Lung (tissue), 12 donors: ENCODE measurements around the gene RPS19BP1. TPM values are rescaled to one million over a fixed set of nuclear protein-coding genes. Genes with fewer than 3 reads are reported as not detected.

Experiments used
- ATAC-seq: fragments of 200-7000 bp; cut with Tn5 transposase; one replicate; pipeline ENCODE4 v1.9.1; 2020; ENCODE audit warnings: moderate number of reproducible peaks; ENCODE audit not compliant: insufficient read depth, low FRiP score
- DNase-seq, 3 donors: peaks; one replicate each; pipeline ENCODE4 v3.0.0-alpha.2; 2013 to 2017
- H3K27ac ChIP-seq, 2 donors: one replicate each; pipeline ENCODE4 v1.5.1; 2013; ENCODE audit warnings: mild to moderate bottlenecking in 2 of 2, moderate library complexity in 2 of 2, control low read depth in 1 of 2, inconsistent platforms in 1 of 2, low read depth in 1 of 2, low read length in 1 of 2
- H3K27me3 ChIP-seq, 3 donors: one replicate each; pipeline ENCODE4 v1.5.1; 2013; ENCODE audit warnings: low read length in 2 of 3; ENCODE audit not compliant: control insufficient read depth in 3 of 3, insufficient read depth in 3 of 3
- H3K36me3 ChIP-seq, 4 donors: one replicate each; pipeline ENCODE4 v1.5.1; 2013; ENCODE audit warnings: low read length in 4 of 4, mild to moderate bottlenecking in 1 of 4, moderate library complexity in 1 of 4; ENCODE audit not compliant: control insufficient read depth in 4 of 4, insufficient read depth in 4 of 4
- H3K4me1 ChIP-seq, 5 donors: one replicate each; pipeline ENCODE4 v1.5.1; 2013; ENCODE audit warnings: low read length in 5 of 5, mild to moderate bottlenecking in 2 of 5, moderate library complexity in 1 of 5; ENCODE audit not compliant: control insufficient read depth in 5 of 5, insufficient read depth in 5 of 5
- H3K4me3 ChIP-seq: one replicate; pipeline ENCODE4 v1.5.1; 2013; ENCODE audit warnings: mild to moderate bottlenecking, control low read depth, moderate library complexity
- H3K9ac ChIP-seq, 2 donors: one replicate each; pipeline ENCODE4 v1.5.1; 2013; ENCODE audit warnings: low read length in 2 of 2, control low read depth in 1 of 2; ENCODE audit not compliant: insufficient read depth in 1 of 2
- H3K9me3 ChIP-seq, 4 donors: one replicate each; pipeline ENCODE4 v1.5.1; 2013; ENCODE audit warnings: low read length in 3 of 4, mild to moderate bottlenecking in 1 of 4, moderate library complexity in 1 of 4; ENCODE audit not compliant: control insufficient read depth in 4 of 4, insufficient read depth in 3 of 4
- CTCF ChIP-seq: IDR thresholded peaks from 2 replicates; pipeline ENCODE4 v1.5.1; 2012; ENCODE audit warnings: mild to moderate bottlenecking; ENCODE audit errors: control extremely low read depth, extremely low read depth
- WGBS, 2 donors: extraction: QIAGEN DNeasy Blood & Tissue Kit; methylation state at CpG; one replicate each; pipeline ENCODE4 v1.1.7; 2013; 5-methylcytosine and 5-hydroxymethylcytosine counted together
- polyA plus RNA-seq, 2 donors: library from polyadenylated mRNA; stranded (reverse); fragments of 200-250 nt; gene quantifications; one replicate each; pipeline ENCODE4 v1.2.1, GENCODE V29; 2013
- total RNA-seq, 2 donors: library from RNA; depleted of rRNA in 1 of 2; stranded (reverse); fragments of >200 nt in 1 of 2; gene quantifications; one replicate each; pipeline ENCODE4 v1.2.1, GENCODE V29; 2014 to 2021
- donor health status: control.
- donor health status: control.
- donor health status: Bipolar disorder and iron deficiency.
- donor health status: healthy.
- donor health status: DM: yes; HTN: yes; CAD: no.

The RPS19BP1 gene
- total and polyA plus RNA-seq, 4 donors, result 50.0 to 199 (median 135) TPM

- no peak overlapping the region for H3K27ac ChIP-seq
- no peak overlapping the region for H3K9ac ChIP-seq
- no peak for ATAC-seq
- no peaks in the 10 kb centered on the region for H3K9me3 ChIP-seq
- H3K36me3 ChIP-seq, result peaks cover 0 to 4% (median 0%) of the 10 kb centered on the region in 4 donors
- H3K4me3 ChIP-seq, result no peak overlapping the region
- no peaks in the 10 kb centered on the region for H3K27me3 ChIP-seq
- DNase-seq, result no peak
- WGBS, 2 donors, result 88 to 91% methylated on average over 5 of the region's 5 CpGs
- no peak for TF ChIP-seq CTCF
- H3K4me1 ChIP-seq, result no peaks in the 10 kb centered on the region
Measured at GRCh38 chr22:39481595-39481994, 51.0 kb downstream of the RPS19BP1 start.

- no peak for ATAC-seq
- WGBS, 2 donors, result 94 to 95% methylated on average over 16 of the region's 16 CpGs
- Histone ChIP-seq H3K27ac (no peak overlapping the region), H3K9ac (no peak overlapping the region), H3K9me3 (no peaks in the 10 kb centered on the region), H3K27me3 (no peaks in the 10 kb centered on the region), H3K36me3 (peaks cover 0 to 5% (median 0%) of the 10 kb centered on the region in 4 donors), H3K4me1 (peaks cover 0 to under 1% (median 0%) of the 10 kb centered on the region in 5 donors), H3K4me3 (no peak overlapping the region)
- no peak for TF ChIP-seq CTCF
- DNase-seq, result no peak
Measured at GRCh38 chr22:39481054-39481453, 51.5 kb downstream of the RPS19BP1 start.

- no peak for TF ChIP-seq CTCF
- DNase-seq, result no peak
- Histone ChIP-seq H3K27me3 (no peaks in the 10 kb centered on the region), H3K9me3 (no peaks in the 10 kb centered on the region), H3K4me3 (no peak overlapping the region), H3K9ac (no peak overlapping the region), H3K27ac (no peak overlapping the region), H3K4me1 (peaks cover 0 to 6% (median 0%) of the 10 kb centered on the region in 5 donors), H3K36me3 (peaks cover 0 to 5% (median 0%) of the 10 kb centered on the region in 4 donors)
- WGBS, 2 donors, result 75 to 94% methylated on average over 1 of the region's 1 CpG
- ATAC-seq, result no peak
Measured at GRCh38 chr22:39480557-39480956, 52.0 kb downstream of the RPS19BP1 start.

- no peak overlapping the region for H3K4me3 ChIP-seq
- no peak overlapping the region for H3K27ac ChIP-seq
- TF ChIP-seq CTCF, result no peak
- H3K27me3 ChIP-seq, result no peaks in the 10 kb centered on the region
- WGBS, 2 donors, result 81 to 90% methylated on average over 3 of the region's 3 CpGs
- ATAC-seq, result no peak
- no peak overlapping the region for H3K9ac ChIP-seq
- H3K4me1 ChIP-seq, result peaks cover 0 to 19% (median 0%) of the 10 kb centered on the region in 5 donors
- no peaks in the 10 kb centered on the region for H3K9me3 ChIP-seq
- H3K36me3 ChIP-seq, result peaks cover 0 to 5% (median 0%) of the 10 kb centered on the region in 4 donors
- no peak for DNase-seq
Measured at GRCh38 chr22:39479254-39479653, 53.3 kb downstream of the RPS19BP1 start.
